Chondrocyte (in vitro differentiated cells): ENCODE measurements around the gene LINC00237. TPM values are rescaled to one million over a fixed set of nuclear protein-coding genes. Genes with fewer than 3 reads are reported as not detected.
A peak's percentile ranks its signal among the peaks of the same experiment; 100 is the strongest.

Experiments
- DNase-seq: peaks from one replicate; pipeline ENCODE4 v3.0.0; 2021; ENCODE audit warnings: mixed read lengths, low spot score
- H3K27ac Mint-ChIP-seq: one replicate; pipeline ENCODE4 v1.8.0; 2021; ENCODE audit warnings: mild to moderate bottlenecking, moderate library complexity, mixed read lengths; ENCODE audit not compliant: unreplicated experiment
- H3K27me3 Mint-ChIP-seq: 2 replicates; pipeline ENCODE4 v1.8.0; 2021; ENCODE audit warnings: low read depth, mixed read lengths
- H3K36me3 Mint-ChIP-seq: 2 replicates; pipeline ENCODE4 v1.8.0; 2021; ENCODE audit warnings: low read depth, mixed read lengths
- H3K4me1 Mint-ChIP-seq: 2 replicates; pipeline ENCODE4 v1.8.0; 2021; ENCODE audit warnings: low read depth, mild to moderate bottlenecking, mixed read lengths
- H3K4me3 Mint-ChIP-seq: one replicate; pipeline ENCODE4 v1.8.0; 2021; ENCODE audit warnings: mild to moderate bottlenecking, moderate library complexity, mixed read lengths; ENCODE audit not compliant: unreplicated experiment
- H3K9me3 Mint-ChIP-seq: 2 replicates; pipeline ENCODE4 v1.8.0; 2021; ENCODE audit warnings: low read depth, mixed read lengths
- CTCF ChIP-seq: fragments of 200-600 bp; sonication (generic); IDR thresholded peaks from 2 replicates; pipeline ENCODE4 v1.5.0; 2021; ENCODE audit warnings: antibody characterized with exemption, mild to moderate bottlenecking, moderate library complexity
- total RNA-seq: library from RNA; stranded (reverse); gene quantifications from 3 replicates; pipeline ENCODE4 v1.2.1, GENCODE V29; 2021

The LINC00237 gene
- total RNA-seq, 1 donor from 2014 or later: not detected

GRCh38 chr20:21125072-21125848, 19.1 kb upstream of the LINC00237 start:
- peaks cover 16% of the 10 kb centered on the region for H3K4me1 Mint-ChIP-seq
- peak overlapping the region; percentile 83 for H3K4me3 Mint-ChIP-seq
- peak overlapping the region; percentile 79 for H3K27ac Mint-ChIP-seq
- no peaks in the 10 kb centered on the region for H3K9me3 Mint-ChIP-seq
- TF ChIP-seq CTCF: peak; percentile 48
- no peak for DNase-seq
- peaks cover 2% of the 10 kb centered on the region for H3K27me3 Mint-ChIP-seq
- H3K36me3 Mint-ChIP-seq: peaks cover 2% of the 10 kb centered on the region

- H3K4me3 Mint-ChIP-seq: no peak overlapping the region
- H3K4me1 Mint-ChIP-seq: peaks cover 16% of the 10 kb centered on the region
- DNase-seq: no peak
- no peak for TF ChIP-seq CTCF
- H3K9me3 Mint-ChIP-seq: no peaks in the 10 kb centered on the region
- no peak overlapping the region for H3K27ac Mint-ChIP-seq
- peaks cover 2% of the 10 kb centered on the region for H3K27me3 Mint-ChIP-seq
- no peaks in the 10 kb centered on the region for H3K36me3 Mint-ChIP-seq
Measured at GRCh38 chr20:21124190-21124589, 18.0 kb upstream of the LINC00237 start.

GRCh38 chr20:21118782-21119181, 12.6 kb upstream of the LINC00237 start:
- DNase-seq: no peak
- Mint-ChIP-seq H3K27ac (no peak overlapping the region), H3K36me3 (no peaks in the 10 kb centered on the region), H3K4me1 (no peaks in the 10 kb centered on the region), H3K27me3 (peaks cover 42% of the 10 kb centered on the region), H3K4me3 (no peak overlapping the region), H3K9me3 (no peaks in the 10 kb centered on the region)
- no peak for TF ChIP-seq CTCF

GRCh38 chr20:21118138-21118537, 12.0 kb upstream of the LINC00237 start:
- Mint-ChIP-seq H3K9me3 (no peaks in the 10 kb centered on the region), H3K27ac (no peak overlapping the region), H3K4me1 (no peaks in the 10 kb centered on the region), H3K36me3 (no peaks in the 10 kb centered on the region), H3K27me3 (peaks cover 48% of the 10 kb centered on the region), H3K4me3 (no peak overlapping the region)
- no peak for TF ChIP-seq CTCF
- DNase-seq: no peak

- Mint-ChIP-seq H3K9me3 (no peaks in the 10 kb centered on the region), H3K27ac (no peak overlapping the region), H3K4me3 (no peak overlapping the region), H3K36me3 (no peaks in the 10 kb centered on the region), H3K4me1 (no peaks in the 10 kb centered on the region), H3K27me3 (peaks cover 49% of the 10 kb centered on the region)
- no peak for DNase-seq
- no peak for TF ChIP-seq CTCF
Measured at GRCh38 chr20:21117521-21117920, 11.4 kb upstream of the LINC00237 start.
